HEK293 (cell line): ENCODE data around the gene DRC3.

ENCODE experiments used
- CTCF ChIA-PET: fragments of 350-600 bp; formaldehyde crosslinking; extraction: SDS; loops from one replicate; lab custom pipeline; 2021; ENCODE audit warnings: antibody characterized with exemption; lab: Yijun Ruan, JAX
- POLR2A ChIA-PET: fragments of 300-600 bp; formaldehyde crosslinking; extraction: SDS; loops from one replicate; lab custom pipeline; 2020; ENCODE audit warnings: antibody characterized with exemption, inconsistent platforms; lab: Yijun Ruan, JAX
- H3K27ac ChIP-seq: fragments of 200-500 bp; sonication (Bioruptor generic); 2 replicates; pipeline ENCODE4 v1.5.1; 2014; ENCODE audit warnings: low read depth, low read length, control low read depth, inconsistent platforms; ENCODE audit errors: extremely low read depth
- H3K36me3 ChIP-seq, 2 experiments: fragments of 200-500 bp in 1 of 2; sonication (Bioruptor generic) in 1 of 2; 1 replicate in 1 of 2; 2 replicates in 1 of 2; pipeline ENCODE4 v1.5.1; 2014 to 2017; ENCODE audit warnings: inconsistent platforms in 2 of 2, low read length in 2 of 2; ENCODE audit not compliant: control insufficient read depth in 2 of 2, insufficient read depth in 1 of 2
- H3K4me1 ChIP-seq: fragments of 200-500 bp; sonication (Bioruptor generic); 2 replicates; pipeline ENCODE4 v1.5.1; 2014; ENCODE audit warnings: mild to moderate bottlenecking, low read length, inconsistent platforms; ENCODE audit not compliant: control insufficient read depth, insufficient read depth
- H3K4me3 ChIP-seq: 2 replicates; pipeline ENCODE4 v1.5.1; 2011; ENCODE audit warnings: low read depth, mild to moderate bottlenecking, control low read depth, low read length, moderate library complexity
- H3K9me3 ChIP-seq: fragments of 200-500 bp; sonication (Bioruptor generic); 2 replicates; pipeline ENCODE4 v1.5.1; 2014; ENCODE audit warnings: low read depth, low read length, inconsistent platforms; ENCODE audit not compliant: control insufficient read depth, insufficient read depth
- GLIS2 ChIP-seq: fragments of 450-650 bp; formaldehyde crosslinking; IDR thresholded peaks from 2 replicates; pipeline ENCODE4 v1.5.1; 2016; ENCODE audit warnings: missing biosample characterization, missing genetic modification characterization
- HOXA7 ChIP-seq: sonication (generic); formaldehyde crosslinking; IDR thresholded peaks from 2 replicates; pipeline ENCODE4 v1.8.1; 2022; ENCODE audit warnings: missing genetic modification reagents, borderline replicate concordance
- KLF1 ChIP-seq: fragments of 450-650 bp; formaldehyde crosslinking; IDR thresholded peaks from 2 replicates; pipeline ENCODE4 v1.5.1; 2016; ENCODE audit warnings: missing biosample characterization, missing genetic modification characterization
- KLF8 ChIP-seq: fragments of 450-650 bp; formaldehyde crosslinking; IDR thresholded peaks from 2 replicates; pipeline ENCODE4 v1.5.1; 2016; ENCODE audit warnings: missing biosample characterization, missing genetic modification characterization
- MZF1 ChIP-seq: fragments of 450-650 bp; formaldehyde crosslinking; IDR thresholded peaks from 2 replicates; pipeline ENCODE4 v1.5.1; 2017; ENCODE audit warnings: missing biosample characterization, missing genetic modification characterization, borderline replicate concordance
- OSR2 ChIP-seq: fragments of 450-650 bp; formaldehyde crosslinking; IDR thresholded peaks from 2 replicates; pipeline ENCODE4 v1.5.1; 2016; ENCODE audit warnings: missing biosample characterization, missing genetic modification characterization
- PRDM6 ChIP-seq: fragments of 450-650 bp; formaldehyde crosslinking; IDR thresholded peaks from 2 replicates; pipeline ENCODE4 v1.5.1; 2017; ENCODE audit warnings: missing biosample characterization, missing genetic modification characterization
- TRIM28 ChIP-seq: IDR thresholded peaks from 2 replicates; pipeline ENCODE4 v1.6.1; 2011; ENCODE audit warnings: low read length, control low read depth, borderline replicate concordance
- WT1 ChIP-seq: fragments of 450-650 bp; formaldehyde crosslinking; IDR thresholded peaks from 2 replicates; pipeline ENCODE4 v1.5.1; 2016; ENCODE audit warnings: missing biosample characterization, missing genetic modification characterization
- ZBTB49 ChIP-seq: fragments of 450-650 bp; formaldehyde crosslinking; IDR thresholded peaks from 2 replicates; pipeline ENCODE4 v1.5.1; 2016; ENCODE audit warnings: missing biosample characterization, missing genetic modification characterization, low read depth
- ZNF112 ChIP-seq: fragments of 450-650 bp; formaldehyde crosslinking; IDR thresholded peaks from 2 replicates; pipeline ENCODE4 v1.5.0; 2017; ENCODE audit warnings: missing biosample characterization, missing genetic modification characterization
- ZNF274 ChIP-seq, 2 experiments: fragments of 200-500 bp in 1 of 2; fragments of 450-650 bp in 1 of 2; sonication (Bioruptor generic) in 1 of 2; formaldehyde crosslinking in 1 of 2; IDR thresholded peaks; 2 replicates each; pipeline versions ENCODE4 v1.5.1 to v1.6.1; 2014 to 2016; ENCODE audit warnings: borderline replicate concordance in 1 of 2, inconsistent platforms in 1 of 2, low read length in 1 of 2, missing biosample characterization in 1 of 2, missing genetic modification characterization in 1 of 2
- ZNF280D ChIP-seq: fragments of 450-650 bp; formaldehyde crosslinking; IDR thresholded peaks from 2 replicates; pipeline ENCODE4 v1.5.1; 2016; ENCODE audit warnings: missing biosample characterization, missing genetic modification characterization
- ZNF366 ChIP-seq: fragments of 450-650 bp; formaldehyde crosslinking; conservative IDR thresholded peaks from 2 replicates; pipeline ENCODE4 v1.5.1; 2016; ENCODE audit warnings: missing biosample characterization, missing genetic modification characterization
- ZNF510 ChIP-seq: fragments of 450-650 bp; formaldehyde crosslinking; IDR thresholded peaks from 2 replicates; pipeline ENCODE4 v1.5.1; 2018; ENCODE audit warnings: mild to moderate bottlenecking, missing genetic modification characterization, missing biosample characterization; ENCODE audit not compliant: insufficient replicate concordance
- ZNF610 ChIP-seq: fragments of 450-650 bp; formaldehyde crosslinking; IDR thresholded peaks from 2 replicates; pipeline ENCODE4 v1.5.1; 2016; ENCODE audit warnings: missing biosample characterization, missing genetic modification characterization, borderline replicate concordance
- ZNF623 ChIP-seq: fragments of 450-650 bp; formaldehyde crosslinking; IDR thresholded peaks from 2 replicates; pipeline ENCODE4 v1.5.1; 2016; ENCODE audit warnings: missing biosample characterization, missing genetic modification characterization
- ZNF677 ChIP-seq: fragments of 450-650 bp; IDR thresholded peaks from 2 replicates; pipeline ENCODE4 v1.5.0; 2018; ENCODE audit warnings: missing biosample characterization, mild to moderate bottlenecking, missing genetic modification characterization, moderate library complexity
- ZNF692 ChIP-seq: fragments of 450-650 bp; formaldehyde crosslinking; IDR thresholded peaks from 2 replicates; pipeline ENCODE4 v1.5.1; 2016; ENCODE audit warnings: missing biosample characterization, missing genetic modification characterization
- ZXDB ChIP-seq: fragments of 450-650 bp; formaldehyde crosslinking; IDR thresholded peaks from 2 replicates; pipeline ENCODE4 v1.5.1; 2016; ENCODE audit warnings: missing biosample characterization, missing genetic modification characterization

DRC3 gene

GRCh38 chr17:17993366-17993765, 20.7 kb downstream of the DRC3 start:
- Histone ChIP-seq H3K36me3 (no peaks in the 10 kb centered on the region), H3K9me3 (no peaks in the 10 kb centered on the region), H3K4me1 (no peaks in the 10 kb centered on the region), H3K27ac (no peak overlapping the region), H3K4me3 (no peak overlapping the region)
- ChIA-PET CTCF (interaction anchor here (1.2 to 1.6 kb wide), 2 partner anchors 10 to 102 kb away, joined by 3 to 6 read pairs; no protein-coding TSS in a partner anchor), POLR2A (no interaction called here)
- TF ChIP-seq ZBTB49 (tag by site-specific recombination) (no peak), MZF1 (no peak), ZNF280D (tag by site-specific recombination) (no peak), HOXA7 (CRISPR knock-in tag) (no peak), ZNF112 (tag by site-specific recombination) (no peak), ZXDB (tag by site-specific recombination) (no peak), ZNF610 (no peak), WT1 (tag by site-specific recombination) (no peak), TRIM28 (no peak), PRDM6 (tag by site-specific recombination) (no peak), ZNF623 (tag by site-specific recombination) (no peak), ZNF274 (IDR thresholded peaks at IDR 0.05; ENCODE audit: low read length) (no peak), ZNF274 (tag by site-specific recombination; IDR thresholded peaks at IDR 0.05; ENCODE audit: borderline replicate concordance) (no peak), ZNF366 (tag by site-specific recombination) (no peak)

- no peak overlapping the region for H3K4me3 ChIP-seq
- H3K36me3 ChIP-seq, result no peaks in the 10 kb centered on the region
- TF ChIP-seq ZNF610, result no peak
- TF ChIP-seq ZNF692 (tag by site-specific recombination), result no peak
- no peak for TF ChIP-seq ZNF510 (tag by site-specific recombination)
- TF ChIP-seq KLF1 (tag by site-specific recombination), result no peak
- TF ChIP-seq OSR2, result no peak
- no peak for TF ChIP-seq ZNF677 (tag by site-specific recombination)
- no peak for TF ChIP-seq KLF8 (tag by site-specific recombination)
- TF ChIP-seq GLIS2 (tag by site-specific recombination), result no peak
- no peak overlapping the region for H3K27ac ChIP-seq
- CTCF ChIA-PET, result interaction anchor here (0.6 to 1.4 kb wide), 2 partner anchors 9 to 35 kb away, joined by 3 read pairs; no protein-coding TSS in a partner anchor
- H3K9me3 ChIP-seq, result no peaks in the 10 kb centered on the region
- POLR2A ChIA-PET, result no interaction called here
- no peaks in the 10 kb centered on the region for H3K4me1 ChIP-seq
Observed at GRCh38 chr17:17993852-17994251, 21.2 kb downstream of the DRC3 start.
